Neuronal stem cell (in vitro differentiated cells): ENCODE data around the gene MCCD1.

Experiments used
- DNase-seq: peaks from one replicate; pipeline ENCODE4 v3.0.0-alpha.2; 2013; ENCODE audit warnings: low spot score
- H2AFZ ChIP-seq: one replicate; pipeline ENCODE4 v1.6.1; 2013; ENCODE audit warnings: mild to moderate bottlenecking, low read length, inconsistent platforms
- H2AK5ac ChIP-seq: 2 replicates; pipeline ENCODE4 v1.6.1; 2013; ENCODE audit warnings: low read depth, mild to moderate bottlenecking, inconsistent platforms, low read length, moderate library complexity, mixed read lengths
- H2BK120ac ChIP-seq: 2 replicates; pipeline ENCODE4 v1.6.1; 2013; ENCODE audit warnings: low read depth, mild to moderate bottlenecking, inconsistent platforms, low read length, moderate library complexity, mixed read lengths
- H2BK12ac ChIP-seq: one replicate; pipeline ENCODE4 v1.6.1; 2013; ENCODE audit warnings: low read length, inconsistent platforms
- H2BK15ac ChIP-seq: 2 replicates; pipeline ENCODE4 v1.6.1; 2013; ENCODE audit warnings: mild to moderate bottlenecking, low read length, inconsistent platforms, mixed read lengths
- H2BK5ac ChIP-seq: one replicate; pipeline ENCODE4 v1.6.1; 2013; ENCODE audit warnings: inconsistent platforms, mild to moderate bottlenecking, low read length, moderate library complexity
- H3K14ac ChIP-seq: one replicate; pipeline ENCODE4 v1.6.1; 2013; ENCODE audit warnings: low read length, inconsistent platforms
- H3K18ac ChIP-seq: 2 replicates; pipeline ENCODE4 v1.6.1; 2013; ENCODE audit warnings: low read length, inconsistent platforms
- H3K23ac ChIP-seq: 2 replicates; pipeline ENCODE4 v1.6.1; 2013; ENCODE audit warnings: low read depth, mild to moderate bottlenecking, mixed read lengths, low read length, inconsistent platforms; ENCODE audit not compliant: poor library complexity
- H3K27ac ChIP-seq: replicated peaks from 3 replicates; pipeline ENCODE4 v1.5.1; 2013; ENCODE audit warnings: low read length, inconsistent platforms
- H3K27me3 ChIP-seq, 3 experiments: 2 replicates each; pipeline ENCODE4 v1.6.1; 2013; ENCODE audit warnings: low read length in 3 of 3, mild to moderate bottlenecking in 2 of 3, inconsistent platforms in 1 of 3, low read depth in 1 of 3, mixed read lengths in 1 of 3, moderate library complexity in 1 of 3; ENCODE audit not compliant: control insufficient read depth in 3 of 3, insufficient read depth in 3 of 3
- H3K36me3 ChIP-seq, 2 donors: replicated peaks in 1 of 2; 2 replicates each; pipeline ENCODE4 v1.6.1; 2013; ENCODE audit warnings: low read length in 2 of 2; ENCODE audit not compliant: control insufficient read depth in 2 of 2, insufficient read depth in 2 of 2
- H3K4ac ChIP-seq: 2 replicates; pipeline ENCODE4 v1.6.1; 2013; ENCODE audit warnings: inconsistent platforms, mild to moderate bottlenecking, low read length, moderate library complexity
- H3K4me1 ChIP-seq, 2 donors: 1 replicate in 1 of 2; 2 replicates in 1 of 2; pipeline ENCODE4 v1.6.1; 2013; ENCODE audit warnings: low read length in 2 of 2, low read depth in 1 of 2; ENCODE audit not compliant: control insufficient read depth in 2 of 2, insufficient read depth in 1 of 2
- H3K4me2 ChIP-seq: one replicate; pipeline ENCODE4 v1.6.1; 2013; ENCODE audit warnings: mild to moderate bottlenecking, low read length, inconsistent platforms; ENCODE audit not compliant: insufficient read depth, poor library complexity, severe bottlenecking
- H3K4me3 ChIP-seq, 2 donors: 2 replicates each; pipeline ENCODE4 v1.5.1; 2013; ENCODE audit warnings: low read length in 2 of 2, mild to moderate bottlenecking in 2 of 2, inconsistent platforms in 1 of 2, moderate library complexity in 1 of 2
- H3K79me1 ChIP-seq: one replicate; pipeline ENCODE4 v1.6.1; 2013; ENCODE audit warnings: low read depth, mild to moderate bottlenecking, inconsistent platforms, low read length, moderate library complexity
- H3K9ac ChIP-seq: one replicate; pipeline ENCODE4 v1.6.1; 2013; ENCODE audit warnings: mild to moderate bottlenecking, low read depth, low read length, inconsistent platforms; ENCODE audit not compliant: poor library complexity
- H3K9me3 ChIP-seq, 2 donors: replicated peaks in 1 of 2; 2 replicates each; pipeline versions ENCODE3 to v1.6.1; 2013; ENCODE audit warnings: low read length in 2 of 2, mild to moderate bottlenecking in 2 of 2, inconsistent platforms in 1 of 2, low read depth in 1 of 2, mixed read lengths in 1 of 2, moderate library complexity in 1 of 2; ENCODE audit not compliant: control insufficient read depth in 2 of 2, insufficient read depth in 1 of 2
- H4K8ac ChIP-seq: one replicate; pipeline ENCODE4 v1.6.1; 2013; ENCODE audit warnings: low read depth, mild to moderate bottlenecking, inconsistent platforms, low read length, moderate library complexity
- H4K91ac ChIP-seq: one replicate; pipeline ENCODE4 v1.6.1; 2013; ENCODE audit warnings: low read length, low read depth, mild to moderate bottlenecking, inconsistent platforms; ENCODE audit not compliant: poor library complexity
- WGBS, 2 donors: extraction: QIAGEN DNeasy Blood & Tissue Kit; methylation state at CpG; one replicate each; pipeline ENCODE4 v1.1.7; 2013; ENCODE audit warnings: missing lambda C conversion rate in 2 of 2, mixed read lengths in 1 of 2; ENCODE audit not compliant: insufficient read length in 2 of 2, insufficient replicate concordance in 1 of 2; ENCODE audit errors: extremely low coverage in 2 of 2; 5-methylcytosine and 5-hydroxymethylcytosine counted together

MCCD1 gene

DNA sequence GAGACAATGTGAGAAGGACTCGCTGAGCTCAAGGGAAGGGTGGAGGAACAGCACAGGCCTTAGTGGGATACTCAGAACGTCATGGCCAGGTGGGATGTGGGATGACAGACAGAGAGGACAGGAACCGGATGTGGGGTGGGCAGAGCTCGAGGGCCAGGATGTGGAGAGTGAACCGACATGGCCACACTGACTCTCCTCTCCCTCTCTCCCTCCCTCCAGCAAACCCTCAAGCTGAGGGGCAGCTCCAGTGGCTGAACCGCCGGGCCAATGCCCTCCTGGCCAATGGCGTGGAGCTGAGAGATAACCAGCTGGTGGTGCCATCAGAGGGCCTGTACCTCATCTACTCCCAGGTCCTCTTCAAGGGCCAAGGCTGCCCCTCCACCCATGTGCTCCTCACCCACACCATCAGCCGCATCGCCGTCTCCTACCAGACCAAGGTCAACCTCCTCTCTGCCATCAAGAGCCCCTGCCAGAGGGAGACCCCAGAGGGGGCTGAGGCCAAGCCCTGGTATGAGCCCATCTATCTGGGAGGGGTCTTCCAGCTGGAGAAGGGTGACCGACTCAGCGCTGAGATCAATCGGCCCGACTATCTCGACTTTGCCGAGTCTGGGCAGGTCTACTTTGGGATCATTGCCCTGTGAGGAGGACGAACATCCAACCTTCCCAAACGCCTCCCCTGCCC lies 48.3 kb downstream of the MCCD1 start:
- H3K18ac ChIP-seq, result peak overlapping the region; percentile 13
- H4K8ac ChIP-seq, result no peak overlapping the region
- H3K27me3 ChIP-seq, result peaks cover 0 to 48% (median 11%) of the 10 kb centered on the region in 3 experiments
- no peak overlapping the region for H3K4me2 ChIP-seq
- no peak overlapping the region for H3K4me3 ChIP-seq
- H3K4me1 ChIP-seq, result peaks cover 2 to 8% of the 10 kb centered on the region in 2 donors
- no peak overlapping the region for H3K4ac ChIP-seq
- DNase-seq, result no peak
- no peak overlapping the region for H2AK5ac ChIP-seq
- H3K9ac ChIP-seq, result no peak overlapping the region
- no peak overlapping the region for H2BK12ac ChIP-seq
- H3K14ac ChIP-seq, result no peak overlapping the region
- H3K23ac ChIP-seq, result peak overlapping the region; percentile 38
- H2BK5ac ChIP-seq, result no peak overlapping the region
- H3K27ac ChIP-seq, result no peak overlapping the region
- no peak overlapping the region for H2AFZ ChIP-seq
- H3K79me1 ChIP-seq, result no peaks in the 10 kb centered on the region
- no peak overlapping the region for H2BK120ac ChIP-seq
- H3K36me3 ChIP-seq, result no peaks in the 10 kb centered on the region
- H2BK15ac ChIP-seq, result no peak overlapping the region
- no peaks in the 10 kb centered on the region for H3K9me3 ChIP-seq
- H4K91ac ChIP-seq, result no peak overlapping the region
- WGBS, 2 donors, result no CpG with 5 or more reads among the region's 19 CpGs

DNA sequence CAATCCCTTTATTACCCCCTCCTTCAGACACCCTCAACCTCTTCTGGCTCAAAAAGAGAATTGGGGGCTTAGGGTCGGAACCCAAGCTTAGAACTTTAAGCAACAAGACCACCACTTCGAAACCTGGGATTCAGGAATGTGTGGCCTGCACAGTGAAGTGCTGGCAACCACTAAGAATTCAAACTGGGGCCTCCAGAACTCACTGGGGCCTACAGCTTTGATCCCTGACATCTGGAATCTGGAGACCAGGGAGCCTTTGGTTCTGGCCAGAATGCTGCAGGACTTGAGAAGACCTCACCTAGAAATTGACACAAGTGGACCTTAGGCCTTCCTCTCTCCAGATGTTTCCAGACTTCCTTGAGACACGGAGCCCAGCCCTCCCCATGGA lies 48.8 kb downstream of the MCCD1 start:
- Histone ChIP-seq H2BK15ac (no peak overlapping the region), H4K8ac (no peak overlapping the region), H3K36me3 (no peaks in the 10 kb centered on the region), H4K91ac (no peak overlapping the region), H3K18ac (no peak overlapping the region), H3K4me1 (peaks cover 2 to 8% of the 10 kb centered on the region in 2 donors), H2AK5ac (no peak overlapping the region), H3K9me3 (no peaks in the 10 kb centered on the region), H3K4ac (no peak overlapping the region), H2BK12ac (no peak overlapping the region), H3K27me3 (peaks cover 0 to 48% (median 12%) of the 10 kb centered on the region in 3 experiments), H3K23ac (no peak overlapping the region), H2BK120ac (no peak overlapping the region), H2BK5ac (no peak overlapping the region), H3K79me1 (no peaks in the 10 kb centered on the region), H3K4me3 (no peak overlapping the region), H3K27ac (no peak overlapping the region), H3K9ac (no peak overlapping the region), H3K14ac (no peak overlapping the region), H3K4me2 (no peak overlapping the region), H2AFZ (no peak overlapping the region)
- no CpG with 5 or more reads among the region's 3 CpGs for WGBS, 2 donors
- DNase-seq, result no peak

DNA sequence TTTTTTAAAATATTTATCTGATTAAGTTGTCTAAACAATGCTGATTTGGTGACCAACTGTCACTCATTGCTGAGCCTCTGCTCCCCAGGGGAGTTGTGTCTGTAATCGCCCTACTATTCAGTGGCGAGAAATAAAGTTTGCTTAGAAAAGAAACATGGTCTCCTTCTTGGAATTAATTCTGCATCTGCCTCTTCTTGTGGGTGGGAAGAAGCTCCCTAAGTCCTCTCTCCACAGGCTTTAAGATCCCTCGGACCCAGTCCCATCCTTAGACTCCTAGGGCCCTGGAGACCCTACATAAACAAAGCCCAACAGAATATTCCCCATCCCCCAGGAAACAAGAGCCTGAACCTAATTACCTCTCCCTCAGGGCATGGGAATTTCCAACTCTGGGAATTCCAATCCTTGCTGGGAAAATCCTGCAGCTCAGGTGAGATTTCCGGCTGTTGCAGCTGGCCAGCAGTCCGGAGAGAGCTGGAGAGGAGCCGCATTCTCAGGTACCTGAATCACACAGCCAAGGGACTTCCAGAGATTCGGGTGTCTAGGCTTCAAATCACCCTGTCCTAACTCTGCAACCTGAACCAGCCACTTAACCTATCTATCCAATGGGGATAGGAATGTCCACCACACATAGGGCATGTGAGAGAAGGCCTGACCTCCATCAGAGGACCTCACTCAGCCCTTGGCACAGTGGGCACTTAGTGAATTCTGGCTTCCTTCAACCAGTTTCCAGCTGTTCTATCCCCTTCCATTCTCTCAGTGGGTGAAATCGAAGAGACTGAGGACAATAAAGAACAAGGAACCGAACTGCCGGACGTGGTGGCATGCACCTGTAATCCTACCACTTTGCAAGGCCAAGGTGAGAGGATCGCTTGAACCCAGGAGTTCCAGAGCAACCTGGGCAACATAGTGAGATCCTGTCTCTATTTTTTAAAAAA lies 49.7 kb downstream of the MCCD1 start:
- H4K8ac ChIP-seq, result no peak overlapping the region
- H3K9ac ChIP-seq, result no peak overlapping the region
- no peak for DNase-seq
- H3K23ac ChIP-seq, result no peak overlapping the region
- peaks cover 2 to 8% of the 10 kb centered on the region in 2 donors for H3K4me1 ChIP-seq
- no peak overlapping the region for H3K4ac ChIP-seq
- H4K91ac ChIP-seq, result no peak overlapping the region
- no peak overlapping the region for H2BK15ac ChIP-seq
- H3K14ac ChIP-seq, result no peak overlapping the region
- WGBS, 2 donors, result no CpG with 5 or more reads among the region's 12 CpGs
- H2BK12ac ChIP-seq, result no peak overlapping the region
- no peak overlapping the region for H2BK120ac ChIP-seq
- H3K18ac ChIP-seq, result no peak overlapping the region
- no peak overlapping the region for H2BK5ac ChIP-seq
- H3K27me3 ChIP-seq, result peaks cover 0 to 48% (median 12%) of the 10 kb centered on the region in 3 experiments
- no peaks in the 10 kb centered on the region for H3K79me1 ChIP-seq
- no peak overlapping the region for H3K4me2 ChIP-seq
- H2AK5ac ChIP-seq, result no peak overlapping the region
- no peak overlapping the region for H3K27ac ChIP-seq
- H3K4me3 ChIP-seq, result no peak overlapping the region
- H3K9me3 ChIP-seq, result no peaks in the 10 kb centered on the region
- no peaks in the 10 kb centered on the region for H3K36me3 ChIP-seq
- H2AFZ ChIP-seq, result no peak overlapping the region

DNA sequence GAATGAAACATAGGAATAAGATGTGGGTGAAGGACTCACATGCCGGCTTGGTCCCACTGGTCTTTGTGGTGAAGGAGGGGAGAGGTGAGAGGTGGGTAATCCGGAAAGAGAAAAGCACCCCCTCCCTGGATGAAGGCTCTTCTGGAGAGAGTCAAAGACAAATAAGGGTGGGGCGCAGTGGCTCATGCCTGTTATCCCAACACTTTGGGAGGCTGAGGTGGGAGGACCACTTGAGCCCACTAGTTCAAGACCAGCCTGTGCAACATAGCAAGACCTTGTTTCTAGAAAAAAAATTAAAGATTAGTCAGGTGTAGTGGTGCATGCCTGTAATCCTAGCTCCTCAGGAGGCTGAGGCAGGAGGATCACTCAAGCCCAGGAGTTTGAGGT lies 50.4 kb downstream of the MCCD1 start:
- H2BK120ac ChIP-seq, result no peak overlapping the region
- H3K18ac ChIP-seq, result no peak overlapping the region
- no peak overlapping the region for H2AK5ac ChIP-seq
- DNase-seq, result no peak
- no peak overlapping the region for H4K91ac ChIP-seq
- H3K9ac ChIP-seq, result no peak overlapping the region
- no peak overlapping the region for H3K14ac ChIP-seq
- no peak overlapping the region for H2BK5ac ChIP-seq
- H3K27ac ChIP-seq, result no peak overlapping the region
- H3K9me3 ChIP-seq, result no peaks in the 10 kb centered on the region
- H3K4ac ChIP-seq, result no peak overlapping the region
- H2AFZ ChIP-seq, result no peak overlapping the region
- H3K36me3 ChIP-seq, result no peaks in the 10 kb centered on the region
- no peak overlapping the region for H3K4me2 ChIP-seq
- no peak overlapping the region for H3K4me3 ChIP-seq
- no peaks in the 10 kb centered on the region for H3K79me1 ChIP-seq
- H4K8ac ChIP-seq, result no peak overlapping the region
- peaks cover 2 to 7% of the 10 kb centered on the region in 2 donors for H3K4me1 ChIP-seq
- WGBS, 2 donors, result no CpG with 5 or more reads among the region's 3 CpGs
- no peak overlapping the region for H3K23ac ChIP-seq
- H2BK15ac ChIP-seq, result no peak overlapping the region
- H3K27me3 ChIP-seq, result peaks cover 0 to 48% (median 12%) of the 10 kb centered on the region in 3 experiments
- H2BK12ac ChIP-seq, result no peak overlapping the region
